ENCODE data around the gene PDE4B.
A peak's percentile ranks its signal among the peaks of the same experiment; 100 is the strongest.

Gene PDE4B

GRCh38 chr1:66348776-66349175, 556.1 kb downstream of the PDE4B start:
- no peak for DNase-seq

GRCh38 chr1:66349242-66349641, 556.5 kb downstream of the PDE4B start:
- no peak for DNase-seq

GRCh38 chr1:66350001-66350547, 557.4 kb downstream of the PDE4B start:
- DNase-seq, result peak in 4 of 5 experiments; percentile 36 to 81 (median 62)

- no peak for DNase-seq
Observed at GRCh38 chr1:66351478-66351877, 558.8 kb downstream of the PDE4B start.

GRCh38 chr1:66351913-66352312, 559.2 kb downstream of the PDE4B start:
- peak in 3 of 5 experiments; percentile 20 to 88 (median 71) for DNase-seq

GRCh38 chr1:66352792-66353191, 560.1 kb downstream of the PDE4B start:
- no peak for DNase-seq

GRCh38 chr1:66353257-66353656, 560.6 kb downstream of the PDE4B start:
- DNase-seq, result no peak

GRCh38 chr1:66354311-66355201, 561.9 kb downstream of the PDE4B start:
- no peak for DNase-seq

- no peak for DNase-seq
Observed at GRCh38 chr1:66355756-66356155, 563.1 kb downstream of the PDE4B start.

- peak in 1 of 5 experiments; percentile 59 for DNase-seq
Observed at GRCh38 chr1:66356605-66357004, 563.9 kb downstream of the PDE4B start.

GRCh38 chr1:66357021-66357420, 564.3 kb downstream of the PDE4B start:
- DNase-seq, result no peak

GRCh38 chr1:66357478-66358197, 564.9 kb downstream of the PDE4B start:
- DNase-seq, result peak in 2 of 5 experiments; percentile 57 to 79

- DNase-seq, result no peak
Observed at GRCh38 chr1:66359269-66359668, 566.6 kb downstream of the PDE4B start.

- no peak for DNase-seq
Observed at GRCh38 chr1:66359815-66360214, 567.1 kb downstream of the PDE4B start.

GRCh38 chr1:66360285-66360724, 567.6 kb downstream of the PDE4B start:
- DNase-seq, result peak in 1 of 5 experiments; percentile 57

- no peak for DNase-seq
Observed at GRCh38 chr1:66364578-66365391, 572.1 kb downstream of the PDE4B start.

- no peak for DNase-seq
Observed at GRCh38 chr1:66365635-66366034, 572.9 kb downstream of the PDE4B start.

- DNase-seq, result peak in 1 of 5 experiments; percentile 71
Observed at GRCh38 chr1:66366634-66367033, 573.9 kb downstream of the PDE4B start.

GRCh38 chr1:66367369-66367768, 574.7 kb downstream of the PDE4B start:
- peak in 1 of 5 experiments; percentile 52 for DNase-seq

GRCh38 chr1:66368261-66368660, 575.6 kb downstream of the PDE4B start:
- no peak for DNase-seq

GRCh38 chr1:66370462-66370971, 577.8 kb downstream of the PDE4B start:
- DNase-seq, result no peak

All from T-helper 2 cell (primary cell).